Measurements from ENCODE around the gene SNRNP25. TPM values are rescaled to one million over a fixed set of nuclear protein-coding genes. Genes with fewer than 3 reads are reported as not detected.
"Not testable (repeated sequence)": the region's sequence is repeated elsewhere in the genome, so short reads cannot be mapped to it uniquely, and the experiment has no call there.

SNRNP25 gene
- total RNA-seq, 2 experiments from 2014 or later, result 38.0 to 38.6 TPM

DNA sequence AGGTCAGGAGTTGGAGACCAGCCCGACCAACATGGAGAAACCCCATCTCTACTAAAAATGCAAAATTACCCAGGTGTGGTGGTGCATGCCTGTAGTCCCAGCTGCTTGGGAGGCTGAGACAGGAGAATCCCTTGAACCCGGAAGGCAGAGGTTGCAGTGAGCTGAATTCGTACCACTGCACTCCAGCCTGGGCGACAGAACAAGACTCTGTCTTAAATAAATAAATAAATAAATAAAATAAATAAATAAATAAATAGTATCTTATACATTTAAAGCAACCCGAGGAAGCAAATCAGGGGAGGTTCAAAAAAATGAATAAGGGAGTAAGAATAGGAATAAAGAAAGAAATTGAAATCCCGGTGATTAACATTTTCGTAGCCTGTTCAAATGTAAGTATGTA is 7.1 kb upstream of the SNRNP25 start:
- H3K36me3 Mint-ChIP-seq (ENCODE audit: low read depth), result peaks cover 60% of the 10 kb centered on the region
- intact Hi-C loops (cut with micrococcal nuclease), result not testable (repeated sequence)

DNA sequence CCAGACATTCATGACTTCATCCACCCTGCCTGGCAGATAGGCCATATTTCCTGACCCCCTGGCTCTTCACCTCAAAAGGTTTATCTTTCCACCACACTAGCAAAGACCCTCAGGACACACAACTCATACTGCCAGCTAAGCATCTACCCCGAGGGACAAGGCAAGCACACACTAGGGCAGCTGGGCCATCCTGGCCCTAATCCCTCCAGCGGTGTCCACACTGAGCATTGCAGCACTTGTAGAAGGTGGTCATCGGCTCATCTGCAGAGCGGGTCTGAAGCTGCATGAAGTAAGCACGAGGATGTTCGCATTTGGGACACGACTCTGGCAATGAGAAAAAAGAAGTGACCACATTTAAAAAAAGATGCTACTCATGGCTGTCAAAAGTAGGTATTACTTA is 6.4 kb upstream of the SNRNP25 start:
- intact Hi-C loops (cut with micrococcal nuclease), result no loop called here
- Mint-ChIP-seq H3K27me3 (ENCODE audit: low read depth) (no peaks in the 10 kb centered on the region), H3K27ac (peak overlapping the region; percentile 27), H3K36me3 (ENCODE audit: low read depth) (peaks cover 56% of the 10 kb centered on the region), H3K4me1 (ENCODE audit: low read depth) (peaks cover 37% of the 10 kb centered on the region), H3K9me3 (no peaks in the 10 kb centered on the region), H3K4me3 (no peak overlapping the region)
- DNase-seq, result no peak
- CTCF ChIA-PET, result no interaction called here

More for the DNA sequence above, 7.1 kb upstream of the SNRNP25 start:
- CTCF ChIA-PET; H3K27ac Mint-ChIP-seq; DNase-seq; H3K4me3 Mint-ChIP-seq; H3K9me3 Mint-ChIP-seq; H3K27me3 Mint-ChIP-seq (ENCODE audit: low read depth): not testable (repeated sequence)
- peaks cover 37% of the 10 kb centered on the region for H3K4me1 Mint-ChIP-seq (ENCODE audit: low read depth)

DNA sequence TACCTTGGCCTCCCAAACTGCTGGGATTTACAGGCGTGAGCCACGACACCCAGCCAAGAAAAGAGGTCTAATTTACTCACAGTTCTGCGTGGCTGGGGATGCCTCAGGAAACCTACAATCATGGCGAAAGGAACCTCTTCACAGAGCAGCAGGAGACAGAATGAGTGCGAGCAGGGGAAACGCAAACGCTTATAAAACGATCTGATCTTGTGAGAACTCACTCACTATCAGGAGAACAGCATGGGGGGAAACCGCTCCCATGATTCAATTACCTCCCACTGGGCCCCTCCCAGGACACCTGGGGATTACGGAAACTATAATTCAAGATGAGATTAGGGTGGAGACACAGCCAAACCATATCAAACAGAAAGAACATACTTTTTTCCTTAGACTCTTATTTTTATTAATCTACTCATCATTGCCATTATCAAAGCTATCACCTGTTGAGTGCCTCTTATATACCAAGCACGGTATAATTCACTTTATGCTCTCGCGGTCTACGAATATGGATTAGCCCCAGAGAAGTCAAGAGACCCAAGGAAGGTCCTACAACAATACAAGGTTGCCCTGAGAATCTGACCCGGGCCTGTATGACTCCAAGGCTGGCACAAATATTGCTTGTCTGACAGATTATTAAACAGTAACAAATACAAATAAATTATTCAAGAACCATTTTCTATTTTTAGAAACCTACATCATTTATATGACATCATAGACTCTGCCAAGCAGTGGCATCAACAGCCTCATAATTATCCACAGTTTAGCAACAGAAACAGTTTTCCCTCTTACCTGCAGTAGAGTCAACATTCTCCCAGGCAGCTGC is 2.6 kb upstream of the SNRNP25 start:
- CTCF ChIA-PET, result no interaction called here
- Mint-ChIP-seq H3K9me3 (no peaks in the 10 kb centered on the region), H3K36me3 (ENCODE audit: low read depth) (peaks cover 34% of the 10 kb centered on the region), H3K27ac (no peak overlapping the region), H3K4me3 (peak overlapping the region; percentile 94), H3K4me1 (ENCODE audit: low read depth) (peaks cover 37% of the 10 kb centered on the region), H3K27me3 (ENCODE audit: low read depth) (no peaks in the 10 kb centered on the region)
- intact Hi-C loops (cut with micrococcal nuclease), result no loop called here
- DNase-seq, result no peak

DNA sequence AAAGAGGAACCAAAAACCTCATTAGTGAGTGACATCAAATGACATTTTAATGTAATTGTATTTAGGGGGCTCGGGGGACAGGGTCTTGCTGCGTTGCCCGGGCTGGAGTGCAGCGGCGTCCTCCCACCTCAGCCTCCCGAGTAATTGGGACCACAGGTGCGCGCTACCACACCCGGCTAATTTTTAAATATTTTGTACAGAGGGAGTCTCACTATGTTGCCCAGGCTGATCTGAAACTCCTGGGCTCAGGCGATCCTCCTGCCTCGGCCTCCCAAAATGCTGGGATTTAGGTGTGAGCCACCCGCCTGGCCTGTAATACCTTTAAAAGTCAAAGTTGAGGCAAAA is 581 bp downstream of the SNRNP25 start:
- intact Hi-C loops (cut with micrococcal nuclease), result no loop called here
- Mint-ChIP-seq H3K9me3 (no peaks in the 10 kb centered on the region), H3K27me3 (ENCODE audit: low read depth) (no peaks in the 10 kb centered on the region), H3K4me3 (peak overlapping the region; percentile 94), H3K4me1 (ENCODE audit: low read depth) (peaks cover 31% of the 10 kb centered on the region), H3K36me3 (ENCODE audit: low read depth) (peaks cover 19% of the 10 kb centered on the region), H3K27ac (no peak overlapping the region)
- DNase-seq, result no peak
- CTCF ChIA-PET, result no interaction called here

DNA sequence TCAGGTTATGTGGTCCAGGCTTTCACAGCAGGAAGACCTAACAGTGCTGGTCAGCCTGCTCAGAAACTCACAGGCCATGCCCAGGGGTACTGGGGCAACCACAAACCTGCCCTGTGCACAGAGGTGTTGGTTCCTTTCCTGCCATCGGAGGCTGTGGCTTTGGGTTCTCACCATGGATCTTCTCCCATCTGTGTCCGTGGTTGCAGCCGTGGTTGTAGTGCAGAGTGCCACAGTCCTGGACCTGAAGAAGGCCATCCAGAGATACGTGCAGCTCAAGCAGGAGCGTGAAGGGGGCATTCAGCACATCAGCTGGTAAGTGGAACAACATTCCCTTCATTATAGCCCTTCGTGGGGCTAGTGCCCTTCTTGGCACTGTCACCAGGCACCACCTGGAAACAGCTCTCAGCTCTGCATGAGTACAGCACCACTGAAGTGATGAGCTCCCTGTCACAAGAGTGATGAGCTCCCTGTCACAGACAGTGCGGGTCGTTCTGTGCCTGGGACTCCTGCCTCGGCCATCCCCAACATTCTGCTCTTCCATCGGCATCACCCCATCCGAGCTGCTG is 2.0 kb downstream of the SNRNP25 start:
- intact Hi-C loops (cut with micrococcal nuclease), result no loop called here

DNA sequence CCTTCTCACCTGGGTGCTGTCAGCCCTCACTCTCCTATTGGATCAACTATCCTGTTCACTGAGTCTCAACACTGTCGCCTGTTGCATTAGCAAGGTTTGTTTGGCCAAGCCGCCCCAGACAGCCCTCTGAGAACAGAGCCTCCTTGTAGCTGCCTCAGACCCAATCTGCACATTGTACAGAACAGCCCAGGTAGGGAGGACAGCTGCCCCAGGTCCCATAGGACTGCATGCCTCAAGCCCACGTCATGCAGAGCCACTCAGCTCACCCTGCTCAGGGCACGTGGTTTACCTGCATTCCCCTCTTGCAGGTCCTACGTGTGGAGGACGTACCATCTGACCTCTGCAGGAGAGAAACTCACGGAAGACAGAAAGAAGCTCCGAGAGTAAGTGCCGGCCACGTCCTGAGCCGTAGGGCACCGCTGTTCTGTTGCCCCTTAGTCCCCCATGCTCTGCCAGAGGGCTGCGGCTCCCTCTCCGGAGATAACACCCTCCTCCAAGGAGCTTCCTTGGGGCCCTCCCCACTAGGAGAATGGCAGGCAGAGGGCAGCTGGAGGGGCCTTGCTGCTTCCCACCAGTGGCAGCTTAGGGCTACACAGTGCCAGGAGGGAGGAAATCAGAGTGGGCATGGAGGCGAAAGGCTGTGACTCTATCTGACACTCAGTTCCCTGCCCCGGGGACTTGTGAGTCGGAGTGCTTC is 2.8 kb downstream of the SNRNP25 start:
- H3K36me3 Mint-ChIP-seq (ENCODE audit: low read depth), result peaks cover 8% of the 10 kb centered on the region
- peaks cover 19% of the 10 kb centered on the region for H3K4me1 Mint-ChIP-seq (ENCODE audit: low read depth)
- intact Hi-C loops (cut with micrococcal nuclease), result no loop called here
- no peak for DNase-seq
- CTCF ChIA-PET, result interaction anchor here (1.4 to 2.2 kb wide), 2 partner anchors 10 to 40 kb away, joined by 3 to 14 read pairs; no protein-coding TSS in a partner anchor
- H3K9me3 Mint-ChIP-seq, result no peaks in the 10 kb centered on the region
- H3K27ac Mint-ChIP-seq, result no peak overlapping the region
- H3K27me3 Mint-ChIP-seq (ENCODE audit: low read depth), result no peaks in the 10 kb centered on the region
- H3K4me3 Mint-ChIP-seq, result peak overlapping the region; percentile 9

More for the DNA sequence above, 2.0 kb downstream of the SNRNP25 start:
- no peak overlapping the region for H3K27ac Mint-ChIP-seq
- CTCF ChIA-PET, result interaction anchor here (2.2 kb wide), 1 partner anchor 40 kb away, joined by 14 read pairs; no protein-coding TSS in a partner anchor
- peaks cover 27% of the 10 kb centered on the region for H3K4me1 Mint-ChIP-seq (ENCODE audit: low read depth)
- no peak overlapping the region for H3K4me3 Mint-ChIP-seq
- H3K36me3 Mint-ChIP-seq (ENCODE audit: low read depth), result peaks cover 14% of the 10 kb centered on the region
- DNase-seq, result no peak
- H3K27me3 Mint-ChIP-seq (ENCODE audit: low read depth), result no peaks in the 10 kb centered on the region
- H3K9me3 Mint-ChIP-seq, result no peaks in the 10 kb centered on the region

DNA sequence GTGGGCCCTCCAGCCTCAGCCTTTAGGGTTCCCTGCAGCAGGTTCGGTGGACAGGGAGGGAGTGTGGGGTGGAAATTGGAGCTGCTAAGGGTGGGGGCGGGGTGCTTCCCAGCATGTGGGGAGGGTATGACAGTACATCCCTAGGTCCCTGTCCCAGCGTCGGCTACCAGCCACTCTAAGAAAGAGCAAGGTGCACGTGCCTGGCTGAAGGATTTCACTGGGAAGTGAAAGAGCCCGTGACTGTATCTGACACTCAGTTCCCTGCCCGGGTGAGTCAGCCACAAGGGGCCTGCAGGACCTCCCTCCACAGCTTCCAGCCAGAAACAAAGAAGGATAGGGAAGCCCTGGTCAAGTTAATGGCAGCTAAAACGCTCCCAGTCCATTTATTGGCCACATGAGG is 4.1 kb downstream of the SNRNP25 start:
- Mint-ChIP-seq H3K36me3 (ENCODE audit: low read depth) (peaks cover 6% of the 10 kb centered on the region), H3K27me3 (ENCODE audit: low read depth) (no peaks in the 10 kb centered on the region), H3K9me3 (no peaks in the 10 kb centered on the region), H3K4me1 (ENCODE audit: low read depth) (peaks cover 13% of the 10 kb centered on the region), H3K4me3 (no peak overlapping the region), H3K27ac (no peak overlapping the region)
- intact Hi-C loops (cut with micrococcal nuclease), result no loop called here
- no peak for DNase-seq
- CTCF ChIA-PET, result interaction anchor here (1.2 to 2.2 kb wide), 3 partner anchors 9 to 39 kb away, joined by 3 to 14 read pairs (median 3); no protein-coding TSS in a partner anchor

DNA sequence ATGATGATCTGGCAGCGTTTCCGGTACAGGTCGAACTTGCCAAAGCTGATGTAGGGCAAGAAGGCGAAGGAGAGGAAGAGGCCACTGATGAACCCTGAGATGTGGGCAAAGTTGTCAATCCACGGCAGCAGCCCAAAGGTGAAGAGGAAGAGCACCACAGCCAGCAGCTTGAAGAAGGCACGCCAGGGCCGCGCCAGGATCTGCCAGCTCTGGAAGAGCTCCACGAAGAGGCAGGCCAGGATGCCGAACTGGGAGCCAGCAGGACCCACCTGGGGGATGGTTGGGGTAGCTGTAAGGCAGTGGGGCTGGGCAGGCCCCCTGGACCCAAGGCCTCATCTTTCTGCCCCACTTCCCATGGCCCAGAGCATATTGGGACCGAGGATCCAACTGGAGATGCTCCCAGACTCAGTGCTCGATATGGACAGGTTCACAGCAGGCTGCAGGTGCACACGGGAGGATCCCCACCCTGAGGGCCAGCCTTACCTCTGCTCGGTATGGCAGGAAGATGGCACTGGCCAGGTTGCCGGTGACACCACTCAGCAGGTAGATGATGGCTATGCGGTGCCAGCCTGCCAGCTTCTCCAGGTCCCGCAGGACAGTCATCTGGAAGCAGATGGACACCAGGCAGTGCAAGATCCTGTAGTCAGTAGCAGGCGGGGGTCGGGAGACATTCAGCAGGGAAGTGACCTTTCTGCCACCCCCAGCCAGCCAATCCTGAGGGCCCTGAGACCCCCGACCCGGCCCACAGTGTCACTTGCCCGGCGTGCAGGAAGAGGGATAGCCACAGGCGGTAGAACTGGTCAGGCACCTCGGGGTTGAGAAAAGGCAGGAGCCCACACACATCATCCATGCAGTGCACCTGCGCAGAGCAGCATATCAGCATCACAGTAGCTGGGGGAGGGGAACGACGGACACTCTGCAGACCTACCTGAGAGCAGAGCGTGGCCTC is 5.1 kb downstream of the SNRNP25 start:
- H3K4me3 Mint-ChIP-seq, result no peak overlapping the region
- H3K27me3 Mint-ChIP-seq (ENCODE audit: low read depth), result no peaks in the 10 kb centered on the region
- H3K27ac Mint-ChIP-seq, result no peak overlapping the region
- intact Hi-C loops (cut with micrococcal nuclease), result no loop called here
- peaks cover 9% of the 10 kb centered on the region for H3K4me1 Mint-ChIP-seq (ENCODE audit: low read depth)
- H3K36me3 Mint-ChIP-seq (ENCODE audit: low read depth), result peaks cover 3% of the 10 kb centered on the region
- no peak for DNase-seq
- CTCF ChIA-PET, result interaction anchor here (1.2 kb wide), 1 partner anchor 38 kb away, joined by 3 read pairs; no protein-coding TSS in a partner anchor
- H3K9me3 Mint-ChIP-seq, result no peaks in the 10 kb centered on the region

DNA sequence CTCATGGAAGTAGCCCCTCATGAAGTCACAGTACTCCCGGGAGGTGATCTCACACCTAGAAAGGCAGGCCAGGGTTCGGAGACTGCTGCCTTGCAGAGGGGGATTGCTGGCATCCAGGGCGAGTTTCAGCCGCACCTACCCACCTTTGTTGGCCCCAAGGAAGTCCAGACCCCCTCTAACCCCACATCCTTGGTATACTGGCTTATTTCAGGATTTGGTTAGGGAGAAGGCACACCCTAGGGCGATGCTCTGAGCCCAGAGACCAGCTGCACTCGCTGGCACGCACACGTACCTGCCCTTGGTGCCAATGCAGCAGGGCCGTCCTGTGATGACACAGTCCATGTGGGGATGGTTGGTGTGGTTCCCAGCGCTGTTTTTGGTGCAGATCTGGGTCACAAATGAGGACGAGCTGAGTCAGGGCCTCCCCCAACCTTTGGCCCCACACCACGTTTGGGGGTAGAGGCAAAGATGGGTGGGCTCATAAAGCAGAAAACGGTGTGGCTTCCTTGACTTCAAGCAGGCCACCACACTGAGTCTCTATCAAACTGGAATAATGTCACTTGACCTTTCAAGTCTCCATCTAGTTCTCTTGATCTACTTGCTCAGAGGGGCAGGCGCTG is 5.9 kb downstream of the SNRNP25 start:
- Mint-ChIP-seq H3K4me1 (ENCODE audit: low read depth) (peaks cover 6% of the 10 kb centered on the region), H3K27ac (no peak overlapping the region), H3K27me3 (ENCODE audit: low read depth) (no peaks in the 10 kb centered on the region), H3K4me3 (no peak overlapping the region), H3K9me3 (no peaks in the 10 kb centered on the region), H3K36me3 (ENCODE audit: low read depth) (peaks cover 3% of the 10 kb centered on the region)
- no peak for DNase-seq
- intact Hi-C loops (cut with micrococcal nuclease), result no loop called here
- CTCF ChIA-PET, result interaction anchor here (1.6 kb wide), 1 partner anchor 37 kb away, joined by 11 read pairs; no protein-coding TSS in a partner anchor

DNA sequence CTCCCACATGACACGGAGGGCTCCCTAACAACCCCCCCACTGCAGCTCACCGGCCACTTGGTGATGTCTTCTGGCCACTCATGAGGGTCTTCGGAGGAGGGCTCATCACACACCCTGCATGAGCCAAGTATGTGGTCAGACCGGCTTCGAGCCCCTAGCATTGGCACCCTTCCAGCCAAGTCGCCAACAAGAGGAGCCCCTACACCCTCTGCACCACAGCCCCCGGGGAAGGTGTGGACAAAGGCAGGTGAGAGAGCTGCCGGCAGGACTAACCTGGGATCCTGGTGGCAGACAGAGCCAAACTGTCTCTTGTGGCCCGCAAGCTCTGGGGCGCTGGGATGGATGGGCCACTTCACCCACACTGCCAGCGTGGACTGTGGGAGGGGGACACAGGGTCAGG is 6.5 kb downstream of the SNRNP25 start:
- peaks cover 3% of the 10 kb centered on the region for H3K36me3 Mint-ChIP-seq (ENCODE audit: low read depth)
- H3K27me3 Mint-ChIP-seq (ENCODE audit: low read depth), result no peaks in the 10 kb centered on the region
- peaks cover under 1% of the 10 kb centered on the region for H3K4me1 Mint-ChIP-seq (ENCODE audit: low read depth)
- H3K4me3 Mint-ChIP-seq, result no peak overlapping the region
- no peak for DNase-seq
- H3K27ac Mint-ChIP-seq, result no peak overlapping the region
- intact Hi-C loops (cut with micrococcal nuclease), result no loop called here
- CTCF ChIA-PET, result interaction anchor here (1.6 kb wide), 1 partner anchor 36 kb away, joined by 11 read pairs; no protein-coding TSS in a partner anchor
- H3K9me3 Mint-ChIP-seq, result no peaks in the 10 kb centered on the region

All from activated naive CD4-positive, alpha-beta T cell treated with anti-CD3 and anti-CD28 coated beads for 36 hours (primary cell).